H1 (cell line): Measurements from ENCODE around the gene RIMBP2. TPM values are rescaled to one million over a fixed set of nuclear protein-coding genes. Genes with fewer than 3 reads are reported as not detected.

Source experiments
- CTCF ChIA-PET: fragments of 300-600 bp; sonication (Branson Sonifier 250); formaldehyde crosslinking; loops from one replicate; lab custom pipeline; 2021; ENCODE audit not compliant: partially characterized antibody; lab: Charles Lee
- POLR2A ChIA-PET: fragments of 300-600 bp; sonication (Branson Sonifier 250); formaldehyde crosslinking; loops from one replicate; lab custom pipeline; 2021; ENCODE audit warnings: inconsistent platforms; ENCODE audit not compliant: partially characterized antibody; lab: Charles Lee
- DNase-seq, 2 experiments: peaks; one replicate each; pipeline versions ENCODE4 v3.0.0 to v3.0.0-alpha.2; 2010 to 2022; ENCODE audit warnings: low spot score in 2 of 2, low read depth in 1 of 2, mixed read lengths in 1 of 2
- FAIRE-seq: peaks from 2 replicates; lab custom pipeline; 2011; peaks lifted over from hg19 to GRCh38; lab: Jason Lieb, UNC
- H2AFZ ChIP-seq: 2 replicates; pipeline ENCODE4 v1.8.1; 2012; ENCODE audit warnings: low read length, inconsistent platforms
- H2AK5ac ChIP-seq: 2 replicates; pipeline ENCODE4 v1.6.1; 2013; ENCODE audit warnings: low read depth, low read length
- H2BK120ac ChIP-seq: replicated peaks from 2 replicates; pipeline ENCODE3; 2013; ENCODE audit warnings: low read depth, low read length, inconsistent platforms
- H2BK12ac ChIP-seq: 2 replicates; pipeline ENCODE4 v1.6.1; 2013; ENCODE audit warnings: low read depth, low read length
- H2BK15ac ChIP-seq: 2 replicates; pipeline ENCODE4 v1.6.1; 2013; ENCODE audit warnings: low read length
- H2BK20ac ChIP-seq: 2 replicates; pipeline ENCODE4 v1.6.1; 2013; ENCODE audit warnings: low read length
- H2BK5ac ChIP-seq: 2 replicates; pipeline ENCODE4 v1.6.1; 2013; ENCODE audit warnings: low read depth, low read length
- H3K14ac ChIP-seq: 2 replicates; pipeline ENCODE4 v1.6.1; 2013; ENCODE audit warnings: inconsistent platforms; ENCODE audit not compliant: insufficient read length
- H3K18ac ChIP-seq: 2 replicates; pipeline ENCODE4 v1.6.1; 2013; ENCODE audit warnings: low read length; ENCODE audit errors: extremely low read depth
- H3K23ac ChIP-seq: 2 replicates; pipeline ENCODE4 v1.6.1; 2013; ENCODE audit warnings: inconsistent platforms; ENCODE audit not compliant: insufficient read length
- H3K23me2 ChIP-seq: 2 replicates; pipeline ENCODE4 v1.6.1; 2013; ENCODE audit warnings: low read depth, low read length
- H3K27ac ChIP-seq: 2 replicates; pipeline ENCODE4 v1.6.1; 2011; ENCODE audit warnings: low read depth, low read length, inconsistent platforms
- H3K27me3 ChIP-seq, 4 experiments: replicated peaks in 1 of 4; 1 replicate in 1 of 4; 2 replicates in 3 of 4; pipeline versions ENCODE4 v1.6.1 to v1.8.1; 2011 to 2013; ENCODE audit warnings: low read length in 3 of 4, mild to moderate bottlenecking in 3 of 4, inconsistent platforms in 2 of 4, mixed read lengths in 2 of 4, moderate library complexity in 1 of 4; ENCODE audit not compliant: control insufficient read depth in 3 of 4, insufficient read depth in 3 of 4; ENCODE audit errors: extremely low read depth in 1 of 4
- H3K36me3 ChIP-seq, 4 experiments: 2 replicates each; pipeline versions ENCODE4 v1.6.1 to v1.8.1; 2011 to 2013; ENCODE audit warnings: mild to moderate bottlenecking in 4 of 4, low read length in 3 of 4, moderate library complexity in 2 of 4, control low read depth in 1 of 4, inconsistent platforms in 1 of 4; ENCODE audit not compliant: insufficient read depth in 4 of 4, control insufficient read depth in 2 of 4
- H3K4ac ChIP-seq: replicated peaks from 2 replicates; pipeline ENCODE3; 2013; ENCODE audit warnings: low read length, low read depth, mixed read lengths, inconsistent platforms; ENCODE audit not compliant: insufficient read length
- H3K4me1 ChIP-seq, 4 experiments: replicated peaks in 1 of 4; 1 replicate in 1 of 4; 2 replicates in 3 of 4; pipeline versions ENCODE4 v1.6.1 to v1.8.1; 2011 to 2013; ENCODE audit warnings: low read length in 3 of 4, inconsistent platforms in 2 of 4, mixed read lengths in 1 of 4; ENCODE audit not compliant: insufficient read depth in 4 of 4, control insufficient read depth in 3 of 4
- H3K4me2 ChIP-seq, 2 experiments: 2 replicates each; pipeline versions ENCODE4 v1.6.1 to v1.8.1; 2011 to 2013; ENCODE audit warnings: low read depth in 2 of 2, low read length in 2 of 2, control low read depth in 1 of 2, inconsistent platforms in 1 of 2, mild to moderate bottlenecking in 1 of 2; ENCODE audit not compliant: insufficient read depth in 1 of 2
- H3K4me3 ChIP-seq, 4 experiments: fragments of 200-600, 300-600 bp in 1 of 4; sonication (generic), shearing (Covaris generic), sonication (Bioruptor Twin) in 1 of 4; 2 replicates each; pipeline versions ENCODE4 v1.5.1 to v1.8.1; 2011 to 2016; ENCODE audit warnings: low read length in 4 of 4, low read depth in 3 of 4, control low read depth in 2 of 4, inconsistent platforms in 2 of 4, mild to moderate bottlenecking in 2 of 4, mixed read lengths in 1 of 4, moderate library complexity in 1 of 4; ENCODE audit not compliant: insufficient read depth in 2 of 4; ENCODE audit errors: extremely low read depth in 1 of 4
- H3K56ac ChIP-seq: replicated peaks from 2 replicates; pipeline ENCODE3; 2013; ENCODE audit warnings: low read depth, mild to moderate bottlenecking, mixed read lengths, low read length, inconsistent platforms; ENCODE audit not compliant: insufficient read length
- H3K79me1 ChIP-seq: 2 replicates; pipeline ENCODE4 v1.6.1; 2013; ENCODE audit warnings: low read depth, low read length, control low read depth
- H3K79me2 ChIP-seq, 2 experiments: 2 replicates each; pipeline versions ENCODE4 v1.6.1 to v1.8.1; 2012 to 2013; ENCODE audit warnings: low read length in 2 of 2, mild to moderate bottlenecking in 2 of 2, inconsistent platforms in 1 of 2; ENCODE audit not compliant: insufficient read depth in 2 of 2, control insufficient read depth in 1 of 2
- H3K9ac ChIP-seq, 4 experiments: replicated peaks in 1 of 4; 1 replicate in 1 of 4; 2 replicates in 3 of 4; pipeline versions ENCODE4 v1.6.1 to v1.8.1; 2011 to 2013; ENCODE audit warnings: low read depth in 3 of 4, low read length in 3 of 4, control low read depth in 2 of 4, mild to moderate bottlenecking in 2 of 4, moderate library complexity in 2 of 4, inconsistent platforms in 1 of 4; ENCODE audit errors: extremely low read depth in 1 of 4
- H3K9me3 ChIP-seq, 2 experiments: 2 replicates each; pipeline versions ENCODE4 v1.6.1 to v1.8.1; 2012 to 2013; ENCODE audit warnings: mild to moderate bottlenecking in 2 of 2, moderate library complexity in 2 of 2, control low read depth in 1 of 2, inconsistent platforms in 1 of 2, low read depth in 1 of 2, low read length in 1 of 2, mixed read lengths in 1 of 2; ENCODE audit not compliant: insufficient read depth in 2 of 2
- H4K20me1 ChIP-seq, 2 experiments: replicated peaks in 1 of 2; 2 replicates each; pipeline versions ENCODE3 to v1.8.1; 2011 to 2013; ENCODE audit warnings: inconsistent platforms in 2 of 2, low read length in 2 of 2, mild to moderate bottlenecking in 1 of 2; ENCODE audit not compliant: insufficient read depth in 2 of 2, control insufficient read depth in 1 of 2
- H4K5ac ChIP-seq: 2 replicates; pipeline ENCODE4 v1.6.1; 2013; ENCODE audit warnings: low read length, low read depth, mixed read lengths, inconsistent platforms; ENCODE audit not compliant: insufficient read length
- H4K8ac ChIP-seq: 2 replicates; pipeline ENCODE4 v1.8.0; 2013; ENCODE audit warnings: mild to moderate bottlenecking, moderate library complexity, low read length, inconsistent platforms; ENCODE audit not compliant: insufficient read depth; ENCODE audit errors: extremely low read depth
- H4K91ac ChIP-seq: replicated peaks from 2 replicates; pipeline ENCODE3; 2013; ENCODE audit warnings: low read length, mixed read lengths, inconsistent platforms; ENCODE audit not compliant: insufficient read length
- BRCA1 ChIP-seq: IDR thresholded peaks from 2 replicates; pipeline ENCODE4 v1.6.1; 2012; ENCODE audit warnings: low read depth, low read length, improper control_type of control experiment
- CTCF ChIP-seq, 3 experiments: IDR thresholded peaks; 1 replicate in 2 of 3; 2 replicates in 1 of 3; pipeline versions ENCODE4 v1.5.1 to v1.6.1; 2011; ENCODE audit warnings: low read length in 3 of 3, mild to moderate bottlenecking in 3 of 3, inconsistent platforms in 2 of 3, low read depth in 1 of 3, moderate library complexity in 1 of 3; ENCODE audit not compliant: insufficient read depth in 1 of 3; ENCODE audit errors: control extremely low read depth in 1 of 3
- JUN ChIP-seq: IDR thresholded peaks from 2 replicates; pipeline ENCODE4 v1.6.1; 2011; ENCODE audit warnings: low read depth, mild to moderate bottlenecking, improper control_type of control experiment, low read length
- KDM4A ChIP-seq: IDR thresholded peaks from one replicate; pipeline ENCODE4 v1.7.1; 2012; ENCODE audit warnings: low read depth, mild to moderate bottlenecking, moderate library complexity, low read length, inconsistent platforms; ENCODE audit not compliant: severe bottlenecking
- NANOG ChIP-seq: IDR thresholded peaks from 2 replicates; pipeline ENCODE4 v1.6.1; 2011; ENCODE audit warnings: low read length, low read depth, mild to moderate bottlenecking, inconsistent platforms; ENCODE audit not compliant: insufficient read depth, poor library complexity, severe bottlenecking
- POLR2A ChIP-seq, 2 experiments: IDR thresholded peaks; 1 replicate in 1 of 2; 2 replicates in 1 of 2; pipeline ENCODE4 v1.6.1; 2011; ENCODE audit warnings: low read depth in 2 of 2, low read length in 2 of 2, mild to moderate bottlenecking in 2 of 2; ENCODE audit errors: control extremely low read depth in 1 of 2
- SAP30 ChIP-seq: fragments of 300-600 bp; sonication (generic); IDR thresholded peaks from 2 replicates; pipeline ENCODE4 v1.7.1; 2012; ENCODE audit warnings: low read length, moderate library complexity, mild to moderate bottlenecking, inconsistent platforms; ENCODE audit not compliant: insufficient read depth, insufficient replicate concordance
- SP4 ChIP-seq: IDR thresholded peaks from 2 replicates; pipeline ENCODE4 v1.6.1; 2012; ENCODE audit warnings: low read length, inconsistent platforms
- WGBS, 2 experiments: shearing (Covaris generic) in 1 of 2; methylation state at CpG; one replicate each; pipeline versions ENCODE4 v1.1.6 to v1.1.7; 2013 to 2015; ENCODE audit warnings: low lambda C conversion rate in 2 of 2, mixed read lengths in 2 of 2, inconsistent platforms in 1 of 2, low coverage in 1 of 2, missing lambda C conversion rate in 1 of 2; ENCODE audit not compliant: insufficient replicate concordance in 2 of 2, insufficient coverage in 1 of 2, insufficient read length in 1 of 2; ENCODE audit errors: extremely low coverage in 1 of 2, missing lambda C conversion rate in 1 of 2; 5-methylcytosine and 5-hydroxymethylcytosine counted together
- polyA plus RNA-seq, 7 experiments: library from polyadenylated mRNA; depleted of rRNA in 3 of 7; stranded (reverse) in 5 of 7; unstranded in 2 of 7; fragments of >200 nt in 5 of 7; fragments of 200-250 nt in 2 of 7; gene quantifications; 1 replicate in 5 of 7; 2 replicates in 1 of 7; 4 replicates in 1 of 7; pipeline versions ENCODE4 v1.2.1 to v1.2.3, GENCODE V29; 2011 to 2013; ENCODE audit warnings: missing spikeins in 2 of 7, mixed read lengths in 2 of 7
- total RNA-seq: library from RNA; stranded (reverse); fragmentation: NEBNext Ultra II Directional; extraction: Animal tissue kit (Norgen Biotek cat#: 25700); gene quantifications from 2 replicates; pipeline ENCODE4 v1.2.1, GENCODE V29; 2021
- TF ChIP-seq, protein P1 (sequence below): IDR thresholded peaks from 2 replicates; pipeline ENCODE4 v1.6.1; 2012; ENCODE audit warnings: inconsistent platforms

The RIMBP2 gene
- total and polyA plus RNA-seq, 2 of the 8 experiments (the other 6 are each of a cell fraction or from before 2014, with no cell fraction given) = 0.18 to 0.65 TPM

DNA sequence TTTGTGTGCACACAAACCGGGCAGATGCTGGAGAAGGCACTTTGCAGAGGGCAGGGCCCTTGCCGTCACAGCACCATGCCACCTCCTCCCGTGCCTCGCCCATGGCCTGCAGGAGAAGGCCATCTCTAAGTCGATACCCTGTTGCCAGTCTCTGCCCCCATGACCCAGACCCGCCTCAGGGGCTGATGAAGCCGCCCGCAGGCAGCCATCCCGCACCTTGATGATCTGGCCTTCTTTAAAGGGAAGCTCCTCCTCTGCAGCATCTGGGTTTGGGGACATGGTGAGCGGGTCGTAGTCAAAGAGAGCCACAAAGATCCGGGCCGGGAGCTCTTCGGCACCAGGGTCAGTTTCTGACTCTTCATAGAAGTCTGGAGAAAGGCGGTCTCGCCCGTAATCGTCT is 302.2 kb downstream of the RIMBP2 start:
- no peaks in the 10 kb centered on the region for H3K9me3 ChIP-seq
- H3K36me3 ChIP-seq = no peaks in the 10 kb centered on the region
- POLR2A ChIA-PET = no interaction called here
- no peaks in the 10 kb centered on the region for H4K20me1 ChIP-seq
- H2BK12ac ChIP-seq = no peak overlapping the region
- H3K9ac ChIP-seq = no peak overlapping the region
- no peak overlapping the region for H3K23ac ChIP-seq
- no peak overlapping the region for H3K4me2 ChIP-seq
- H2AK5ac ChIP-seq = no peak overlapping the region
- no peak overlapping the region for H2AFZ ChIP-seq
- H3K4me3 ChIP-seq = no peak overlapping the region
- H2BK120ac ChIP-seq = no peak overlapping the region
- no peak overlapping the region for H3K18ac ChIP-seq
- H4K5ac ChIP-seq = no peak overlapping the region
- no peak overlapping the region for H3K27ac ChIP-seq
- no peak overlapping the region for H3K56ac ChIP-seq
- no peaks in the 10 kb centered on the region for H3K79me2 ChIP-seq
- H3K23me2 ChIP-seq = no peaks in the 10 kb centered on the region
- no peak overlapping the region for H2BK5ac ChIP-seq
- no peak overlapping the region for H3K14ac ChIP-seq
- no peak overlapping the region for H3K4ac ChIP-seq
- no peak overlapping the region for H2BK20ac ChIP-seq
- H3K27me3 ChIP-seq = no peaks in the 10 kb centered on the region
- no peak overlapping the region for H4K91ac ChIP-seq
- 92% methylated on average over 18 of the region's 18 CpGs; no CpG with 5 or more reads in 1 of the 2 experiments for WGBS, 2 experiments
- FAIRE-seq (no peak), DNase-seq (no peak)
- no peak overlapping the region for H2BK15ac ChIP-seq
- no peaks in the 10 kb centered on the region for H3K79me1 ChIP-seq
- CTCF ChIA-PET = interaction anchor here (1.1 to 1.2 kb wide), 2 partner anchors 14 to 339 kb away, joined by 3 read pairs; no protein-coding TSS in a partner anchor
- H3K4me1 ChIP-seq = no peaks in the 10 kb centered on the region
- H4K8ac ChIP-seq = no peak overlapping the region
- TF ChIP-seq NANOG = no peak
- TF ChIP-seq SP4 = no peak
- TF ChIP-seq, protein P1, sequence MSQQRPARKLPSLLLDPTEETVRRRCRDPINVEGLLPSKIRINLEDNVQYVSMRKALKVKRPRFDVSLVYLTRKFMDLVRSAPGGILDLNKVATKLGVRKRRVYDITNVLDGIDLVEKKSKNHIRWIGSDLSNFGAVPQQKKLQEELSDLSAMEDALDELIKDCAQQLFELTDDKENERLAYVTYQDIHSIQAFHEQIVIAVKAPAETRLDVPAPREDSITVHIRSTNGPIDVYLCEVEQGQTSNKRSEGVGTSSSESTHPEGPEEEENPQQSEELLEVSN = no peak
- no peak for TF ChIP-seq BRCA1
- no peak for TF ChIP-seq SAP30
- TF ChIP-seq JUN = no peak
- no peak for TF ChIP-seq CTCF (IDR thresholded peaks at IDR 0.05; ENCODE audit: control extremely low read depth in 1 of 3, insufficient read depth in 1 of 3, low read depth in 1 of 3, low read length in 3 of 3)
- TF ChIP-seq KDM4A = no peak
- no peak for TF ChIP-seq POLR2A (IDR thresholded peaks at IDR 0.05; ENCODE audit: control extremely low read depth in 1 of 2, low read depth in 2 of 2, low read length in 2 of 2)
